ENCODE data around the gene MTMR1.
A peak's percentile ranks its signal among the peaks of the same experiment; 100 is the strongest.

MTMR1 gene

GRCh38 chrX:150763303-150763797 lies 70.2 kb downstream of the MTMR1 start:
- no peak for DNase-seq

GRCh38 chrX:150763810-150764209 lies 70.6 kb downstream of the MTMR1 start:
- DNase-seq = no peak

- DNase-seq = no peak
Measured at GRCh38 chrX:150765237-150765636, 72.0 kb downstream of the MTMR1 start.

- DNase-seq = no peak
Measured at GRCh38 chrX:150765782-150766350, 72.7 kb downstream of the MTMR1 start.

- DNase-seq = no peak
Measured at GRCh38 chrX:150766351-150767044, 73.3 kb downstream of the MTMR1 start.

- DNase-seq = no peak
Measured at GRCh38 chrX:150767045-150767395, 73.8 kb downstream of the MTMR1 start.

- no peak for DNase-seq
Measured at GRCh38 chrX:150767475-150768131, 74.4 kb downstream of the MTMR1 start.

- DNase-seq = no peak
Measured at GRCh38 chrX:150768132-150768485, 74.9 kb downstream of the MTMR1 start.

- no peak for DNase-seq
Measured at GRCh38 chrX:150768580-150769190, 75.5 kb downstream of the MTMR1 start.

GRCh38 chrX:150769408-150769807 lies 76.2 kb downstream of the MTMR1 start:
- DNase-seq = no peak

- no peak for DNase-seq
Measured at GRCh38 chrX:150770623-150771022, 77.4 kb downstream of the MTMR1 start.

- DNase-seq = no peak
Measured at GRCh38 chrX:150771116-150771515, 77.9 kb downstream of the MTMR1 start.

- peak; percentile 65 for DNase-seq
Measured at GRCh38 chrX:150772150-150772970, 79.2 kb downstream of the MTMR1 start.

- no peak for DNase-seq
Measured at GRCh38 chrX:150773117-150773516, 79.9 kb downstream of the MTMR1 start.

GRCh38 chrX:150773634-150774033 lies 80.4 kb downstream of the MTMR1 start:
- no peak for DNase-seq

GRCh38 chrX:150774798-150775568 lies 81.8 kb downstream of the MTMR1 start:
- no peak for DNase-seq

- DNase-seq = no peak
Measured at GRCh38 chrX:150775569-150776350, 82.6 kb downstream of the MTMR1 start.

GRCh38 chrX:150777328-150777992 lies 84.3 kb downstream of the MTMR1 start:
- DNase-seq = no peak

GRCh38 chrX:150779385-150779784 lies 86.2 kb downstream of the MTMR1 start:
- no peak for DNase-seq

- no peak for DNase-seq
Measured at GRCh38 chrX:150781677-150782076, 88.5 kb downstream of the MTMR1 start.

- no peak for DNase-seq
Measured at GRCh38 chrX:150790021-150790420, 96.8 kb downstream of the MTMR1 start.
